ENCODE data around the gene IWS1. TPM values are rescaled to one million over a fixed set of nuclear protein-coding genes. Genes with fewer than 3 reads are reported as not detected.

IWS1 gene
- total and polyA plus RNA-seq, 9 of the 15 experiments (the other 6 are each of a cell fraction or from before 2014, with no cell fraction given) = 20.8 to 67.2 (median 46.6) TPM

GRCh38 chr2:127486247-127487058, 39.8 kb downstream of the IWS1 start:
- no peaks in the 10 kb centered on the region for H3K9me3 ChIP-seq (replicated peaks; ENCODE audit: control insufficient read depth, insufficient read depth, low read depth, low read length)
- H3K27ac ChIP-seq (ENCODE audit: extremely low read depth, low read depth, low read length) = no peak overlapping the region
- FAIRE-seq = no peak
- 92% methylated on average over 8 of the region's 8 CpGs for WGBS (ENCODE audit: insufficient coverage, low coverage, missing lambda C conversion rate)
- no peaks in the 10 kb centered on the region for H3K27me3 ChIP-seq (ENCODE audit: control insufficient read depth in 2 of 2, insufficient read depth in 2 of 2, low read length in 2 of 2)
- no peak overlapping the region for H3K4me3 ChIP-seq
- no peaks in the 10 kb centered on the region for H3K4me1 ChIP-seq (replicated peaks in 1 of 2; ENCODE audit: control insufficient read depth in 2 of 2, insufficient read depth in 2 of 2, low read length in 2 of 2)
- TF ChIP-seq CEBPB (tag; IDR thresholded peaks at IDR 0.05) = peak; percentile 43
- no peak for TF ChIP-seq MECOM (CRISPR knock-in tag; IDR thresholded peaks at IDR 0.05)
- no peak for TF ChIP-seq SMAD4 (CRISPR knock-in tag; conservative IDR thresholded peaks at IDR 0.05)
- no peak for TF ChIP-seq GTF3C2 (IDR thresholded peaks at IDR 0.05; ENCODE audit: borderline replicate concordance, extremely low read depth, insufficient read length)
- TF ChIP-seq ZNF518B (CRISPR knock-in tag; IDR thresholded peaks at IDR 0.05) = no peak
- TF ChIP-seq ZC3H11A (IDR thresholded peaks at IDR 0.05; ENCODE audit: low read depth, low read length) = no peak
- no peak for TF ChIP-seq KLF10 (CRISPR knock-in tag; IDR thresholded peaks at IDR 0.05)
- no peak for TF ChIP-seq CEBPG (CRISPR knock-in tag; IDR thresholded peaks at IDR 0.05)
- peak in 1 of 2 experiments; percentile 23; a peak in 1 of 4 replicates for TF ChIP-seq CEBPG (tag; conservative IDR thresholded peaks at IDR 0.05 in 1 of 2, IDR thresholded peaks at IDR 0.05 in 1 of 2)
- TF ChIP-seq TBP (optimal IDR thresholded peaks at IDR 0.05; ENCODE audit: low read depth, low read length) = no peak
- intact Hi-C loops (cut with micrococcal nuclease) = no loop called here
- no peak overlapping the region for H3K4me2 ChIP-seq (ENCODE audit: insufficient read depth, low read length)
- H3K79me2 ChIP-seq (ENCODE audit: control insufficient read depth, insufficient read depth, low read length) = no peaks in the 10 kb centered on the region
- 0 out of 4 replicates have a peak overlapping the region, but pooled peaks of 1 of the 2 experiments have one; percentile 21 for H3K9ac ChIP-seq (ENCODE audit: insufficient read depth in 1 of 2, low read depth in 2 of 2, low read length in 2 of 2)
- DNase-seq (ENCODE audit: extremely low read depth in 1 of 4, low spot score in 3 of 4) = no peak
- H3K36me3 ChIP-seq (ENCODE audit: control insufficient read depth, insufficient read depth, low read length) = peaks cover 92% of the 10 kb centered on the region
- H4K20me1 ChIP-seq (replicated peaks; ENCODE audit: control insufficient read depth, insufficient read depth, low read length) = no peaks in the 10 kb centered on the region
- H3K9me1 ChIP-seq (ENCODE audit: control insufficient read depth, insufficient read depth, low read length) = no peaks in the 10 kb centered on the region
- POLR2A ChIA-PET = interaction anchor here (0.7 to 0.9 kb wide), 2 partner anchors 105 to 556 kb away, joined by 3 to 4 read pairs; no protein-coding TSS in a partner anchor
- H2AFZ ChIP-seq (ENCODE audit: low read depth, low read length) = no peak overlapping the region
- no peak for ATAC-seq
- no TSS peak for BruUV-seq (replicated peaks)
- in situ Hi-C loops (cut with MboI) = no loop called here
- CTCF ChIA-PET (ENCODE audit: low intra/inter-chr PET ratio) = no interaction called here
